Effector memory CD4-positive, alpha-beta T cell (primary cell): ENCODE measurements around the gene PFN1.

ENCODE experiments used
- DNase-seq, 3 donors: peaks; one replicate each; pipeline ENCODE4 v3.0.0-alpha.2; 2020
- H3K27ac ChIP-seq: 2 replicates; pipeline ENCODE4 v1.7.0; 2013; ENCODE audit warnings: mild to moderate bottlenecking, low read length, moderate library complexity; ENCODE audit not compliant: insufficient read depth, poor library complexity, severe bottlenecking
- H3K27me3 ChIP-seq: replicated peaks from 2 replicates; pipeline ENCODE4 v1.7.0; 2013; ENCODE audit warnings: mild to moderate bottlenecking, low read length; ENCODE audit not compliant: insufficient read depth, control insufficient read depth, poor library complexity, severe bottlenecking
- H3K36me3 ChIP-seq: 2 replicates; pipeline ENCODE4 v1.7.0; 2013; ENCODE audit warnings: mild to moderate bottlenecking, low read length, moderate library complexity; ENCODE audit not compliant: control insufficient read depth, insufficient read depth
- H3K4me1 ChIP-seq: 2 replicates; pipeline ENCODE4 v1.7.0; 2013; ENCODE audit warnings: low read length, mild to moderate bottlenecking; ENCODE audit not compliant: control insufficient read depth, insufficient read depth, poor library complexity, severe bottlenecking
- H3K4me3 ChIP-seq: 2 replicates; pipeline ENCODE4 v1.7.0; 2013; ENCODE audit warnings: low read length, low read depth, mild to moderate bottlenecking; ENCODE audit not compliant: insufficient read depth, poor library complexity, severe bottlenecking
- H3K9me3 ChIP-seq: 2 replicates; pipeline ENCODE4 v1.7.0; 2013; ENCODE audit warnings: mild to moderate bottlenecking, low read length, moderate library complexity; ENCODE audit not compliant: control insufficient read depth

The PFN1 gene

GRCh38 chr17:4939546-4939795, 8.9 kb downstream of the PFN1 start:
- peaks cover 39% of the 10 kb centered on the region for H3K4me1 ChIP-seq
- H3K36me3 ChIP-seq, result peaks cover 37% of the 10 kb centered on the region
- no peaks in the 10 kb centered on the region for H3K27me3 ChIP-seq
- no peaks in the 10 kb centered on the region for H3K9me3 ChIP-seq
- no peak for DNase-seq
- H3K27ac ChIP-seq, result peak overlapping the region; percentile 74
- H3K4me3 ChIP-seq, result peak overlapping the region; percentile 73

GRCh38 chr17:4938688-4939545, 9.4 kb downstream of the PFN1 start:
- Histone ChIP-seq H3K4me1 (peaks cover 39% of the 10 kb centered on the region), H3K27me3 (no peaks in the 10 kb centered on the region), H3K27ac (peak overlapping the region; percentile 74), H3K36me3 (peaks cover 34% of the 10 kb centered on the region), H3K9me3 (no peaks in the 10 kb centered on the region), H3K4me3 (peak overlapping the region; percentile 73)
- no peak for DNase-seq

- H3K27ac ChIP-seq, result no peak overlapping the region
- no peaks in the 10 kb centered on the region for H3K9me3 ChIP-seq
- no peaks in the 10 kb centered on the region for H3K27me3 ChIP-seq
- no peak overlapping the region for H3K4me3 ChIP-seq
- peaks cover 30% of the 10 kb centered on the region for H3K36me3 ChIP-seq
- peaks cover 34% of the 10 kb centered on the region for H3K4me1 ChIP-seq
- DNase-seq, result no peak
These were observed 10.2 kb downstream of the PFN1 start for GRCh38 chr17:4938069-4938491.

GRCh38 chr17:4937553-4937952, 10.8 kb downstream of the PFN1 start:
- DNase-seq, result no peak
- no peaks in the 10 kb centered on the region for H3K27me3 ChIP-seq
- H3K9me3 ChIP-seq, result no peaks in the 10 kb centered on the region
- no peak overlapping the region for H3K27ac ChIP-seq
- no peak overlapping the region for H3K4me3 ChIP-seq
- peaks cover 26% of the 10 kb centered on the region for H3K36me3 ChIP-seq
- H3K4me1 ChIP-seq, result peaks cover 29% of the 10 kb centered on the region

- peaks cover 22% of the 10 kb centered on the region for H3K4me1 ChIP-seq
- H3K36me3 ChIP-seq, result peaks cover 22% of the 10 kb centered on the region
- no peak overlapping the region for H3K27ac ChIP-seq
- H3K9me3 ChIP-seq, result no peaks in the 10 kb centered on the region
- no peaks in the 10 kb centered on the region for H3K27me3 ChIP-seq
- DNase-seq, result no peak
- no peak overlapping the region for H3K4me3 ChIP-seq
These were observed 11.9 kb downstream of the PFN1 start for GRCh38 chr17:4936436-4936835.

GRCh38 chr17:4935650-4936049, 12.7 kb downstream of the PFN1 start:
- no peaks in the 10 kb centered on the region for H3K27me3 ChIP-seq
- H3K4me3 ChIP-seq, result no peak overlapping the region
- H3K36me3 ChIP-seq, result peaks cover 22% of the 10 kb centered on the region
- no peak overlapping the region for H3K27ac ChIP-seq
- DNase-seq, result no peak
- H3K4me1 ChIP-seq, result peaks cover 22% of the 10 kb centered on the region
- no peaks in the 10 kb centered on the region for H3K9me3 ChIP-seq

GRCh38 chr17:4934173-4934979, 14.0 kb downstream of the PFN1 start:
- no peak for DNase-seq
- Histone ChIP-seq H3K27me3 (no peaks in the 10 kb centered on the region), H3K36me3 (peaks cover 22% of the 10 kb centered on the region), H3K4me3 (no peak overlapping the region), H3K4me1 (peaks cover 22% of the 10 kb centered on the region), H3K9me3 (no peaks in the 10 kb centered on the region), H3K27ac (no peak overlapping the region)

GRCh38 chr17:4933646-4934045, 14.7 kb downstream of the PFN1 start:
- H3K27ac ChIP-seq, result no peak overlapping the region
- H3K4me3 ChIP-seq, result no peak overlapping the region
- no peaks in the 10 kb centered on the region for H3K9me3 ChIP-seq
- no peak for DNase-seq
- peaks cover 22% of the 10 kb centered on the region for H3K36me3 ChIP-seq
- no peaks in the 10 kb centered on the region for H3K27me3 ChIP-seq
- H3K4me1 ChIP-seq, result peaks cover 15% of the 10 kb centered on the region

GRCh38 chr17:4932756-4933155, 15.6 kb downstream of the PFN1 start:
- no peaks in the 10 kb centered on the region for H3K27me3 ChIP-seq
- H3K4me1 ChIP-seq, result peaks cover 11% of the 10 kb centered on the region
- DNase-seq, result no peak
- no peaks in the 10 kb centered on the region for H3K9me3 ChIP-seq
- no peak overlapping the region for H3K4me3 ChIP-seq
- peaks cover 16% of the 10 kb centered on the region for H3K36me3 ChIP-seq
- H3K27ac ChIP-seq, result no peak overlapping the region

- no peak within 1 kb of the TSS for H3K4me3 ChIP-seq
- no peaks in the 10 kb centered on the region for H3K9me3 ChIP-seq
- H3K27me3 ChIP-seq, result no peaks in the 10 kb centered on the region
- no peak for DNase-seq
- H3K4me1 ChIP-seq, result peaks cover 11% of the 10 kb centered on the region
- peaks cover 8% of the 10 kb centered on the region for H3K36me3 ChIP-seq
- no peak within 1 kb of the TSS for H3K27ac ChIP-seq
These were observed 16.4 kb downstream of the PFN1 start, which contains the start of gene GP1BA for GRCh38 chr17:4931963-4932362. Gene GP1BA, plus strand, starts transcription at chr17:4932277. Its CDS starts 328 bp downstream, at chr17:4932605.
